ENCODE results near the gene CSF2.

The CSF2 gene

GRCh38 chr5:132073231-132074013 lies at the start of gene CSF2:
Gene CSF2 (plus strand): TSS chr5:132073789. CDS start chr5:132073824, 35 bp downstream.
- no peak for DNase-seq

DNA sequence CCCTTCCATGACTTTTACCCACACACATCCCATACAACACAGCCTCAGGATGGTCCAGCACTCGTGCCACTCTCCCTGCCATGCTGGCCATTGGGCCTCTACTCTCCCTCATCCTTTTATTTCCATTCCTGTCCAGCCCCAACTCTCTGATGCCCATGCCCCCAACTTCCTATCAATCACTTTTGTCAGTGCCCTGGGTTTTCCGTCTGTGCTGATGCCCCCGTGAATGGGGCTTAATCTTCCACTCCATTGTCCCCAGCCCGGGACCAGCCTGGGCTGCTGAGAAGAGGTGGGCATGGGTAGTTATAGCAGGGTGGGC lies 49.5 kb upstream of the CSF2 start:
- no peak for DNase-seq

- DNase-seq, result no peak
These were observed 48.7 kb upstream of the CSF2 start for GRCh38 chr5:132024789-132025402.

- no peak for DNase-seq
These were observed 48.1 kb upstream of the CSF2 start for GRCh38 chr5:132025403-132025971.

DNA sequence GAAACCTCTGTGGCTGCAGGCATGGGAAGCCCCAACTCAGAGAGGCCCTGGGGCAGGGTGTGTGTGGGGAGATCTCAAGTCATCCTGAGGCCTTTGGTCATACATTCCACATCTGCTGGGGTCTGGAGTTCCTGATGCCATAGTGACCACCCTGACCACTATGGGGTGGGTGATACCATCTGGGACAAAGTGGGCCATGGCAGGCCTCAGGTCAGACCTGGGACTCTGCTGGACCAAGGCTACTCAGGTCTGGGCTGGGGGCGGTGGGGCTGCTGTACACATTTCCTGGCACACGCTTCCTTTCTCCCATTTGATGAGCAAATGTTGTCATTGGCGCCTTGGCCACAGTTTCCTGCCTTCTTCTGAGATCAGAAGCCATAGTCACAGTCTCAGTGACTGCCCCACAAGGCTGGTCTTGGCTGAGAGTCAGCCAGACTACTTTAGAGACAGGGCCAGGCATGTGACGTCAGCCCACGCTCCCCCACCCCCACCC lies 47.0 kb upstream of the CSF2 start:
- DNase-seq, result no peak

- DNase-seq, result no peak
These were observed 46.6 kb upstream of the CSF2 start for GRCh38 chr5:132027027-132027426.

- no peak for DNase-seq
These were observed 43.8 kb upstream of the CSF2 start for GRCh38 chr5:132029609-132030330.

GRCh38 chr5:132030610-132031009 lies 43.0 kb upstream of the CSF2 start:
- no peak for DNase-seq

DNA sequence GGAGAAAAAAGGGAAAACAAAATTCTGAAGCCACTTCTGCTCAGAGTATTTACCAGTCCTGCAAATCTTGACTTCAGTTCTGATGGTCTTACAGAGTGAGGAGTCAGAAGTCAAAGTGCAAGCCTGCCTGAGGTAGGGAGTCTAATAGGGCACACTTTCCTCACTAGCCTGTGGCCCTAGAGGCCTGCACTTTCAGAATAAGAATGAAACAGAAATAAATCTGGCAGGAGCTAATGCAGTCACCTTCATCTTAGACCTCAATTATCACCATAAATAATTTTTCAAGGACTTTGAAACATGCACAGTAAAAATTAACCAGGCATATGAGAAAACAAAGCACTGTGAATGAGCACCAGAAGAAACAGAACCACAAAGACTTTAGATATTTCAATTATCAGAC lies 41.4 kb upstream of the CSF2 start:
- DNase-seq, result no peak

DNA sequence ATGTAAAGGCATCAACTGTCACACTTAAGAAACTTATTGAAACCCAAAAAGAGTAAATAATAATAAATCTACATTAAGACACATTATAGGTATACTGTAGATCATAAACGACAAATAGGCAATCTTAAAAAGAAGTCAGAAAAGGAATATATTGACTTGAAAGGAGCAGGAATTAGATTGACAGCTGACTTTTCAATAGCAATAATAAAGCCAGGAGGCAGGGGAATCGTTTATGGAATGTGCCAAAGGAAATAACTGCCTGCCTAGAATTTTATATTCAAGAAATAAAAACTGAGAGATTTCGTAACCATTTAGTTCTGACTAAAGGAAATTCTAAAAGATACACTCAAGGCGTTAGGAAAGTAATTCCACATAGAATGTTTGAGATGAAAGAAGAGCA lies 40.5 kb upstream of the CSF2 start:
- DNase-seq, result no peak

DNA sequence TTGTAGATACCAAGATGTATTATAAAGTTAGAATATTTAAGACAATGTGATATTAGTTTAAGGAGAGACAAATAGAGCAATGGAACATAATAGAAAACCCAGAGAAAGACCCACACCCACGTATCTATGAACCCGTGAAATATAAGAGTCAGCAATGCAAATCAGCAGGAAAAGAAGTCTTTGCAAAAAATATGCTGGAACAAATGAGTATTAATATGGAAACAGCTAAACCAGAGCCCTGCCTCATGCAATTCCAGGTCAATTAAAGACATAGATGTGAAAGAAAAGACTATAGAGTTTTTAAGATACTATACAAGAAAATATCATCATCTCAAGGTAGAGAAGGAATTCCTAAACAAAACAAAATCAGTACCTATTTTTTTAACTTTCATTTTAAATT lies 36.2 kb upstream of the CSF2 start:
- no peak for DNase-seq

- peak in 1 of 2 donors; percentile 12 for DNase-seq
These were observed 29.4 kb upstream of the CSF2 start for GRCh38 chr5:132044207-132044606.

DNA sequence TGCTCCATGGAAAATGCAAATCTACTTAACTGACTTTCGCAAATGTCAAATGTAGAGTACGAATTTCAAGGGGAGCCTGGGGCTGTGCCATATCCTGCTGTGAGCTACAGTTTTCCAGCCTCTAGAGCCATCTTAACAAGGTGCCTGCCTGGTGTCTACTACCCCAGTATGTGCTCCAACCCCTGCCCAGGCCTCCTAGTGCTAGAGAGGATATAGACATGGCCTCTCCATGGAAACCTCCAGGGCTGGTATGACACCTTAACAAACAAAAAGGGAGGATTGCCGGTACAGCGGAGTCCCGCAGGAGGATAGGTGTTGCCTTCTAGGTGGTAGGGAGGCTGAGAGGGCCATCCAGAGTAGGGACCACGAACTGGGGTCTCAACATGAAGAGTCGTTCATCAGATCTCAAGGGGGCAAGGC lies 26.7 kb upstream of the CSF2 start:
- no peak for DNase-seq

DNA sequence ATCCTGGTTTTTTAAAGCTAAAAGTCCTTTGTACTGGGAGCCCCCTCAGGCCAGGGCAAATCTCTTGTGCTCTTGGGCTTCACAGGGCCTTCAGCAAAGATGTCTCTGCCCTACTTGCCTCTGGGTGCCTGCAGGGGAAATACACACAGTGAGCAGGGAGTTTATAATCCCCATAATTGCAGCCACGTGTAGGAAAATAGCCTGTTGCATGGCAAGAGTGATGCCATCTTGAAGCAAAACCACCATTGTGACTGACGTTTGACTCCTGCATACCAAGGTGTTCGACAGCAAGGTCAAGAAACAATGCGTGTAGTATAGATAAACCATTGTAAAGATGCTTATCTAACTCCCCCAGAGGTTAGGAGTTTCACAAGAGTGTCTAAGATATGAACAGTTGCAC lies 24.5 kb upstream of the CSF2 start:
- DNase-seq, result no peak

GRCh38 chr5:132049559-132049958 lies 24.0 kb upstream of the CSF2 start:
- no peak for DNase-seq

DNA sequence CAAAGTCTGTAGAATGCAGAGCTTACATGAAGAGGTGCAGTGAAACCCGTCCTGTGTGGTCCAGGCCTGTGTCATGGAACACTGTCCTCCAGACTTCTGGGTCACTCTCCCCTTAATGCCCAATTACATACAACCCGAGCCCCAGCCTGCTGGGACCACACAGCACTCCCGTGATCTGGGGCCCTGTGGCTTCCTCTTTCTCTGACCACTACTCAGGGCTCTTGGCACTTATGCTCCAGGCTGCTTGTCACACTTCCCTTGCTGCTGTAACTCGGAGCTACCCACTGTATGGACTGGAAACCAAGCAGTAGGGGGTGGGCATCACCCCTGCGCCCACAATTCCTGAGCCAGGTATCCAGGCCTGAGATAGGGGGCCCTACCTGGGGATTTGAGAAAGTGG lies 23.5 kb upstream of the CSF2 start:
- DNase-seq, result peak; percentile 17 to 34

- no peak for DNase-seq
These were observed 22.7 kb upstream of the CSF2 start for GRCh38 chr5:132050661-132051552.

DNA sequence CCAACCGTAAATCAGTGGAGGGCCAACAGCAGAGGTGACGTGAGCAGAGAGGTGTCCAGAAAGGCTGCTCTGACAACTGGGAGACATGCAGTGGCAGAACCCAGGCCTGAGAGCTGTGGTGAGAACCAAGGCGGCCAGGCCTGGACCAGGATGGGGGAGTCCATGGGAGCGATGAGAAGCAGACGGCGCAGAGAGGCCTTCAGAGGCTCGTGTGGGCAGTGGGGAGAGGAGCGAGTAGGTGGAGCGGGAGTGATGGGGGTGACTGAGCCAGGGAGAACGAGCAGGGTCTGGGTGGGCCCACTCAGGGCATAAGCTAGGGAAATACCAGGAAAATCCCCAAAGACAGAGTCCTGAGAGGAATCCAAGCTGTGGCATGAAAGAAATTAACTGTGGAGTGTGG lies 21.1 kb upstream of the CSF2 start:
- DNase-seq, result no peak

DNA sequence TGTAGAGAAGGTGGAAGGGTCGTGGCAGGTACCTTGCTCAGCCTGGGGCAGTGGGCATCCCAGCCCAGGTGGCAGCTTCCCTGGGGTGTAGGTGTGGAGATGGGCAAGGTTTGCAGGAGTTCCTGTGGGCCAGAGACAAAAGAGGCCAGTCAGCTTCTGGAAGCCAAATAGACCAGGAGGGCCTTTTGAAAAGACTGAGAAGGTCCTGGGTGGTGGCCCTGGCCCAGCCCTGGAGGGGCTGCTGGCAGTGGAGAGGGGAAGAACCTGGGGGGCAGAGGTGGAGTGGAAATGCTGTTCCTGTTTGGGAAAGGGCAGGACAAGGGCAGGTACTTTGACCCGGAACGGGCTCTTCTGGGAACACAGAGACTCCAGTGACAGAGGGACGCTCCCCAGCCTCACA lies 20.1 kb upstream of the CSF2 start:
- DNase-seq, result no peak

DNA sequence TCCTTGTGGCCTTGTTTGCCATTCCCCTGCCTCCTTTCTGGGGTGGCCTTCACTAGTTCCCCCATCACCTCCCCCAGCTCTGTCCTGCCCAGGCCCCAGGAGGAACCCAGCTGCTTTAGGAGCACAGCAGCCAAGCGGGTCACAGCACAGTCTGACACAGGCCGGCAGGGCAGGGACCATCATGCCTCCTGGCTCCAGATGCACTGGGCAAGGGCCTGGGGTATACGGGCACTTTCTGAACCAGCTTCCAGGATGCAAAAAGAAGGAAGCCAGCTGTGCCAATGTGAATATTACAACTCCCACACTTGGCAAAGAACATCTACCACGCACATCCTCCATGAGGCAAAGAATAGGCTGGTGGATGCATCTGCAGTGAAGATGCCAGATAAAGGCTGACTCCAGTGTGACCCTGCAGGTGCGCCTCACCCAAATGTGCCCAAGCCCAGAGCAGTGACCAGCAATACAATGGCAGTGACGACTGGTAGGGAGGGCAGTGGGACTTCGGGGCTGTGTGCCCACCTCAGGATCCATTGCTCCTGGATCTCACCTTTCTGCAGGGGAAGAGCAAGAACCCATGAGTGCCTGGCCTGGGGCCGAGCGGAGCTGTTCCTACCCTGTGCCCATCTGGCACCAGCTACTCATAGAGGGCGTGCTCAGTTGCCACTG lies 19.4 kb upstream of the CSF2 start:
- no peak for DNase-seq

DNA sequence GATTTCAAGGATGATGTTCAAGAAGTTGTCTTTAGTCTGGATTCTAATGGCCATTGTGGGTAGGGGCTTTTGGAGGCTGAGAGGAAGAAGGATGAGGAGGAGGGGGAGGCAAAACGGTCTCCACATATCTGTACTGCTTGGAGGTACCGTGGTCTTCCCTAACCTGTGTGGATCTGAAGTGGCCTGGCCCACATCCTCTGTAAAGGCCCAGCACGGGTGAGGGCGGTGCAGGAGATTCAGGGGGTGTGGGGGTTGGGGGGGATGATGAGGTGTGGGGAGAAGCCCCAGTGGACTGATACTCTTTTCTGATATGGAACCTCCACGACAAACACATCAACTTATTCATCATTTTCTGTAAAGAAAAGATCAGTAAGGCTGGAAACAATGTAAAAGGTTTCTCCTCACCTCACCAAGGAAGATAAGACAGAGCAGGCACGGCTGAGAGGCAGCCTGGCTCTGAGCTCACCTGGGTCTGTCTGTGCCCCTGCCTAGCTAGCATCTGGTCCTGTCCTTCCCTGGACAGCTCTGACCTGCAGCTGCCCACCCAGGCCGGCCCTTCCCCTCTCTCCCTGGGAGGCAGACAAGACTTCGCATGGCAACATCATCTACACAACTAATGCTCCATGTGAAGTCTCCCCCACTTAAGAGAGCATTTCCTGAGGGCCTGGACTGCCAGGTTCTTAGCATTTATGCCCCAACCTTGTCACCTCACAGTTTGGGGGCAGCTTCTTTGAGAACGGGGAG lies 18.7 kb upstream of the CSF2 start:
- DNase-seq, result no peak

All from hippocampal formation (tissue), 2 donors.